ENCODE data around the gene APEH. TPM values are rescaled to one million over a fixed set of nuclear protein-coding genes. Genes with fewer than 3 reads are reported as not detected.

Gene APEH
- total and polyA plus RNA-seq, 2 donors (not counting 1 experiment from before 2014, with no cell fraction given): 79.4 to 96.2 TPM

GRCh38 chr3:49655731-49656285 is 18.3 kb upstream of the APEH start:
- no peak overlapping the region for H3K4me3 ChIP-seq (ENCODE audit: control extremely low read depth in 1 of 5, extremely low read depth in 1 of 5, insufficient read depth in 1 of 5, low read depth in 2 of 5, low read length in 4 of 5)
- Mint-ChIP-seq H3K27ac (no peak overlapping the region), H3K4me1 (peaks cover 4% of the 10 kb centered on the region), H3K9me3 (ENCODE audit: insufficient read depth) (no peaks in the 10 kb centered on the region), H3K27me3 (peaks cover 5% of the 10 kb centered on the region), H3K4me3 (no peak overlapping the region)
- CTCF ChIA-PET: no interaction called here
- H3K9ac ChIP-seq (ENCODE audit: low read length): no peak overlapping the region
- H4K20me1 ChIP-seq (ENCODE audit: control insufficient read depth, insufficient read depth, low read length, poor library complexity, severe bottlenecking): no peaks in the 10 kb centered on the region
- H3K9me3 ChIP-seq (ENCODE audit: control extremely low read depth in 1 of 3, control insufficient read depth in 2 of 3, insufficient read depth in 1 of 3, low read length in 2 of 3): peaks cover 0 to 5% (median 0%) of the 10 kb centered on the region in 3 donors
- H3K27me3 ChIP-seq (replicated peaks in 1 of 4; ENCODE audit: control extremely low read depth in 1 of 4, control insufficient read depth in 3 of 4, insufficient read depth in 4 of 4, low read length in 3 of 4): peaks cover 0 to 5% (median 0%) of the 10 kb centered on the region in 4 experiments
- H2AFZ ChIP-seq (ENCODE audit: insufficient read depth, low read depth, low read length, poor library complexity, severe bottlenecking): no peak overlapping the region
- DNase-seq (no peak), ATAC-seq (ENCODE audit: low read depth) (no peak)
- no peak overlapping the region for H3K4me2 ChIP-seq (replicated peaks; ENCODE audit: low read depth, low read length, poor library complexity, severe bottlenecking)
- POLR2A ChIA-PET: no interaction called here
- 96% methylated on average over 19 of the region's 19 CpGs for WGBS (ENCODE audit: insufficient coverage)
- H3K27ac ChIP-seq (ENCODE audit: low read length in 2 of 2): no peak overlapping the region
- peaks cover 0 to 11% of the 10 kb centered on the region in 2 donors for H3K4me1 ChIP-seq (ENCODE audit: control insufficient read depth in 2 of 2, insufficient read depth in 2 of 2, low read length in 2 of 2)
- no peaks in the 10 kb centered on the region for H3K36me3 ChIP-seq (replicated peaks in 1 of 2; ENCODE audit: control extremely low read depth in 1 of 2, control insufficient read depth in 1 of 2, extremely low read depth in 1 of 2, insufficient read depth in 2 of 2, low read length in 1 of 2)
- H3K79me2 ChIP-seq (ENCODE audit: control insufficient read depth, insufficient read depth, low read length): no peaks in the 10 kb centered on the region
- intact Hi-C loops (cut with micrococcal nuclease): no loop called here
- TF ChIP-seq CTCF (IDR thresholded peaks at IDR 0.05) (no peak), EZH2 (IDR thresholded peaks at IDR 0.05; ENCODE audit: borderline replicate concordance, insufficient read depth, low read depth, low read length, poor library complexity, severe bottlenecking) (no peak)

GRCh38 chr3:49656541-49657112 is 17.5 kb upstream of the APEH start:
- Histone ChIP-seq H3K36me3 (replicated peaks in 1 of 2; ENCODE audit: control extremely low read depth in 1 of 2, control insufficient read depth in 1 of 2, extremely low read depth in 1 of 2, insufficient read depth in 2 of 2, low read length in 1 of 2) (no peaks in the 10 kb centered on the region), H3K79me2 (ENCODE audit: control insufficient read depth, insufficient read depth, low read length) (no peaks in the 10 kb centered on the region), H4K20me1 (ENCODE audit: control insufficient read depth, insufficient read depth, low read length, poor library complexity, severe bottlenecking) (no peaks in the 10 kb centered on the region), H3K4me1 (ENCODE audit: control insufficient read depth in 2 of 2, insufficient read depth in 2 of 2, low read length in 2 of 2) (peaks cover 0 to 11% of the 10 kb centered on the region in 2 donors), H3K9ac (ENCODE audit: low read length) (no peak overlapping the region), H3K4me3 (ENCODE audit: control extremely low read depth in 1 of 5, extremely low read depth in 1 of 5, insufficient read depth in 1 of 5, low read depth in 2 of 5, low read length in 4 of 5) (no peak overlapping the region), H3K27ac (ENCODE audit: low read length in 2 of 2) (no peak overlapping the region), H3K9me3 (ENCODE audit: control extremely low read depth in 1 of 3, control insufficient read depth in 2 of 3, insufficient read depth in 1 of 3, low read length in 2 of 3) (peaks cover 0 to 5% (median 0%) of the 10 kb centered on the region in 3 donors), H3K27me3 (replicated peaks in 1 of 4; ENCODE audit: control extremely low read depth in 1 of 4, control insufficient read depth in 3 of 4, insufficient read depth in 4 of 4, low read length in 3 of 4) (peaks cover 0 to 5% (median 0%) of the 10 kb centered on the region in 4 experiments), H3K4me2 (replicated peaks; ENCODE audit: low read depth, low read length, poor library complexity, severe bottlenecking) (no peak overlapping the region), H2AFZ (ENCODE audit: insufficient read depth, low read depth, low read length, poor library complexity, severe bottlenecking) (no peak overlapping the region)
- Mint-ChIP-seq H3K9me3 (ENCODE audit: insufficient read depth) (no peaks in the 10 kb centered on the region), H3K4me3 (no peak overlapping the region), H3K27ac (no peak overlapping the region), H3K27me3 (peaks cover 5% of the 10 kb centered on the region), H3K4me1 (peaks cover 4% of the 10 kb centered on the region)
- POLR2A ChIA-PET: no interaction called here
- CTCF ChIA-PET: no interaction called here
- TF ChIP-seq CTCF (IDR thresholded peaks at IDR 0.05) (no peak), EZH2 (IDR thresholded peaks at IDR 0.05; ENCODE audit: borderline replicate concordance, insufficient read depth, low read depth, low read length, poor library complexity, severe bottlenecking) (no peak)
- DNase-seq: no peak
- ATAC-seq (ENCODE audit: low read depth): no peak
- intact Hi-C loops (cut with micrococcal nuclease): no loop called here
- WGBS (ENCODE audit: insufficient coverage): 45% methylated on average over 18 of the region's 18 CpGs

All from B cell (primary cell).